Cerebellar cortex (tissue), 1 donor: ENCODE results near the gene TMEM60.
A peak's percentile ranks its signal among the peaks of the same experiment; 100 is the strongest.
"Not testable (repeated sequence)": the region's sequence is repeated elsewhere in the genome, so short reads cannot be mapped to it uniquely, and the experiment has no call there.

Experiments used
- DNase-seq: peaks from one replicate; pipeline ENCODE4 v3.0.0-alpha.2; 2015; ENCODE audit warnings: low spot score

Gene TMEM60

DNA sequence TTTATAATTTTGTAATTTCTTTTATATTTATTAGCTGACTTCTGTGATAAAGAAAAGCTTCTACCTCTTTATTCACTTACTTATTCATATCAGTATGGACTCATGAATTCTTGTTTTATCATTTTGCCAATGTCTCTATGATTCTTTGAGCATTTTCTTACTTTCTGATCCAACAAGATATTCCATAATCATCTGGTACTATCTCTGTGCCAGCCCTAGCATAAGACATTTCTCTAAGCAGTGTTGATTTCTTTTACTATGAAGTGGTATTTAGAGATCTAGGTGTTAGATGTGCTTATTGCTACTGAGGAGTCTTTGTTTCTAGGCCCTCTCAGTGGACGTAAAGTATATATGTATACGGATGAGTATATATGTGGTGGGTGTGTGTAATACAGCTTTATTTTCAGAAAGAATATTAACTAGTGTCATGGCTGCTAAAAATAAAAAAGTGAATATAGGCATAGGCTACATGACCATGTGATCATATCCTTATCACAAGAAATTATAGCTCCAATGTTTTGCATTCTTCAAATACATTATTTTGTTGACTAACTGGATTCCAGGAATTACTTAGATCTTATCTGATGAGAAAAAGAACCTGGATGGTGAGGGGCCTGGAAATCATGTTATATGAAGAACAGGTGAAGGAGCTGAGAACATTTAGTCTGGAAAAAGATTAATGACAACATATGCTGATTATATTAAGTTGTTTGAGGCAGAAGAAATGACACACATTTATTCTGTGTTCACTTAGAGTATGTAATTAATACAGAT is 13.5 kb upstream of the TMEM60 start:
- DNase-seq = no peak

DNA sequence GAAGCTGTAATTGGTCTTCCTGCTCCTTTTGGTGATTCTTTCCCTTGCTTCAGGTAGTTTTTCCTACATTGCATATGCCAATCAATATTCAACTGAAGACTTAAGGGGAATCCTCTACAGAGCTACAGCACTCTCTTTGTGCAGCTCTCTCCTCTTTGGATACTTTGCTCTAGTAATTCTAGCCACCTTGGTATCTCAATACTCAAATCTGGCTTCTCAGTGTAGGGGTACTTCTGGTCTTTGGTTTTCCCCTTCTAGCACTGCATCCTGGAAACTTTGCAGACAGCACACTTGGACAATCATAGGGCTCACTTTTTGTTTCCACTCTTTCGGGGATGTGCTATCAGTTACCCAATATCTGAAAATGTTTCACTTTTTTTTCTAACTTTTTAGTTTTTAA is 10.3 kb upstream of the TMEM60 start:
- no peak for DNase-seq

DNA sequence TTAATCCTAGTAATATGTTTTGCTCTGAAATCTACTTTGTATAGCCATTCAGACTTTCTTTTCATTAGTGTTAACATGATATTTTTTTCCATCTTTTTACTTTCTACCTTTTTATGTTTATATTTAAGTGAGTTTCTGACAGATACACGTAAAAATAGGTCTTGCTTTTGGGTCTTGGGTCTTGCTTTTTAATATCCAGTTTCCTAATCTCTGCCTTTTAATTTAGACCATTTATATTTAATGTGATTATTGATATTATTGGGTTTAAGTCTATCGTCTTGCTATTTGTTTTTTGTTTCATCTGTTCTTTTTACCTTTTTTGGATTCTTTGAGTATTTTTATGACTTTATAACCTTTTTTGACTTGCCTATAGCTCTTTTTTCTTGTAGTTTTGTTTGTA is 8.2 kb upstream of the TMEM60 start:
- no peak for DNase-seq

DNA sequence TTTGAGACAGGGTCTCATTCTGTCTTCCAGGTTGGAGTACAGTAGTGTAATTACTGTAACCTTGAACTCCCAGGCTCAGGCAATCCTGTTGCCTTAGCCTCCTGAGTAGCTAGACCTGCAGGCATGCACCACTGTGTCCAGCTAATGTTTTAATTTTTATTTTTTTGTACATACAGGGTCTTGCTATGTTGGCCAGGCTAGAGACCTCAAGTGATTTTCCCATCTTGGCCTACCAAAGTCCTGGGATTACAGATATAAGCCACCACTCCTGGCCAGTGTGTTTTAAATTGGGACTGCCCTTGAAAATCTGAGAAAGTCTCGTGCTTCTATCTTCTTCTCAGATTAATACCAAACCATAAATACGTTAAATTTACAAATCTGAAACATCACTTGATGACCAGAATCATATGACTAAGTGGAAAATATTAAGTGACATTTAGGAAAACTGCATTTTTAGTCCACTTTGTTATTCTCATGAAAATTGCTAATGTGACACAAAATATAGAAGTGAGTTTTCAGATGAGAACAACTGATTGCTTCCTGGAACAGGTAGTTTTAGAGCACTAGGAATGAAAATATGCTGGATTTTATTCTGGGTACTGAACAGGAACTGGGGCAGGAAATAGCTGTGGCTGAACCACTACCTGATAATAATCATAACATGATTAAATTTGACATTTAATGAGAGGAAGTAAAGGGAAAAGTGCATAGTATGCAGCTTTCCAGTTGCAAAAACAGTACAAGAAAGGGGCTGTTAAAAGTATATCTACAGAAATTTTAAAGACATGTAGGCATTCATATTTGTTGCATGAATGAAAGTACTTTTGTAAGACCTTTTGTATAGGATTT is 4.5 kb upstream of the TMEM60 start:
- DNase-seq = no peak

DNA sequence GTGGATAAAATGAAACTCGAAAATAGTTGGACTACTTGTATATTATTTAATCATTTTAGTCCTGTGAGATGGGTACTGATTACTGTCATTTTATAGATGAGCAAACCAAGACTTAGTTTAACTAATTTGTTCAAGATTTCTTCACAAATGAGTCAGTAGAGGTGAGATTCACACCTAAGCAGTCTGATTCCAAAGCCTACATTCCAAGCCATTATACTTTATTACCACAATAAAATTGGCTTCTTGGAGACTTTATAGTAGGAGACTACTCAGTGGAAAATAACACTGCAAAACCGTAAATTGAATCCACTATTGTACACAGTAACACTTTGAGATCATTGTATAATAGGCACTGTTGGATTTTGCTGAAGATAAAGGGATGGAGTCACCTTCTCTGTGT is 2.5 kb upstream of the TMEM60 start:
- DNase-seq = no peak

DNA sequence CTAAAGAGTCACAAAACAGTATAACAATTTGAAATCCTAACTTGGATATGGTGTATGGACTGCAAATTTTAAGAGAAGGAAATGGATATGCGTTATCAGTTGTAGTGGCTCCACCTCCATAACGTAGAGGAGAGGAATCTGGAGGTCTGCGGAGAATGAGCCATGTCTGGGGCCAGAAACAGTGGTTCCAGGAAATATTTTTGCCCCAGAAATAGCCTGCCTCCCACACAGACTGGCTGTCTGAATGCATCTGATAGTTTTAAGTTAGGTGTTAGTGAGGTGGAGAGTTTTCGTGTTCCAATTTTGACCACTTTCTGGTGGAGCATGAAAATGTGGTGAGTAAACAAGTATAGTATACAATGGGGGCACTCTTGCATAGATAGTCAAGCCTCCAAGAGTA is 1.9 kb upstream of the TMEM60 start:
- DNase-seq = no peak

DNA sequence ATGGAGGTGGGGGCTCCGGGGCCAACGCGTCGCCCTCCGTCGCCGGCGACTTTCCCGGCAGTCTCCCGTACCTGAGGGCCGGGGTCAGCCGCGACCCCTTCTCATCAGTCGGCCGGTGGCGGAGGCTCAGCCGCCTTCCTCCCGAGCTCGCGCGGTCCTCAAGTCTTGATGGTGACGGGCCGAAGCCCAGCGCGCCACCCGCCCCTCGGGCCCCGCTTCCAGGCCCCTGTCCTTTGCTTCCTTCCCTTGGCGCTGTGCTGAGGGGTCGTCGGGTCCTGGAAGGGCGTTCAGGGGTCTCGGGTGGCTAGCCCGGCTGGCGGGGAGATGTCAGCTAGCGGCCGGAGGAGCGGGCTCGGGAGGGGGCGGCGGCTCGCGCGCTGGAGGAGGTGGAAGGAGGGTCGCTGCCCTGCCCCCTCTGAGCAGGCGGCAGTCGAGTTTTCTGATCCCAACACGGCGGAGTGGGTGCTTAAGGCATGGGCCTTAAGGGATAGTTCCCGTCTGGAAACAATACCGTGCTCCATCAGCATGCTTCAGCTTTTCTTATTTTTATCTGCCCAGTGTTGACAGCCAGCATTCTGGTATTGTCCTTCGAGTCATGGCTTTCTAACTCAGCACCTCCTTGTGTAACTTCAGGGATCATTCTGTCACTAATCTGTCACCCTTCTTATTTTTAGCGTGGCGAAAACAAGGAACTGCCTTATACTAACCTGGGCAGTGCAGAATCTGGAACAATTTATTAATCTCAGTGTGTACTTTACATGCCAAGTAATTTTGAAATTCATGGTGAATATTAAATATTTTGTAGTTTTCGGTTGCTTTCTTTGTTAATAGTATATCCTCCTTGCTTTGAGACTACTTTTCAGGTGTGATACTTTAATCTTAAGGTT is 1.1 kb upstream of the TMEM60 start:
- peak; percentile 58 for DNase-seq

DNA sequence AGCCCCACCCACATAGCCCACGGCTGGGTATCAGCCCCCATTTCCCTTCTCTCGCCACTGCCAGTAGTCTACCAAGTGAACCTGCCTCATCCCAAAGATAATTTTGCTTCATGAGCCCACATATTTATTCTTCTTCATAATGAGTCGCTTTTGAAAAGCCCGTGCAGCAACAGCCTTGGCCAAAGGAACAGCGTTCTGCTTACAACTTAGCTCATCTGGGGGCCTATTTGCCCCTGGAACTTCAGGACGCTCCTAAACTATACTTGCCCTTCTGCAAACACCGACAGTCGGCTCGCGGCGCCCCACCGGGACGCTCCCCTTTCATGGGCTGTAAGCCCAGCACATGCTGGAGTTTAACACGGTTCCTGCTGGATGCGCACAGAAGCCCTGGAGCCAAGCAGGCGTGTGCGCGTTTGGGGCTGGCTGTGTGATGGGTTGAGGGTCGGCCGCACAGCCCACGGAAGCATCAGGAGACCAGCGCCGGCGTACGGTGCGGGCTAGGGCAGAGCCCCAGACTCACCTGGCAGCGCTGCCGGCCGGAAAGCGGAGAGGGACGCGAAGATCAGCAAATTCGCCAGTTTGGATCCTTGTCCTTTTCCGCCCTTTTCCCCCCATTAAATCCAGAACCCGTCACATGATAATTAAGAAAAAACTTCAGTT is 370 bp downstream of the TMEM60 start:
- DNase-seq = no peak

DNA sequence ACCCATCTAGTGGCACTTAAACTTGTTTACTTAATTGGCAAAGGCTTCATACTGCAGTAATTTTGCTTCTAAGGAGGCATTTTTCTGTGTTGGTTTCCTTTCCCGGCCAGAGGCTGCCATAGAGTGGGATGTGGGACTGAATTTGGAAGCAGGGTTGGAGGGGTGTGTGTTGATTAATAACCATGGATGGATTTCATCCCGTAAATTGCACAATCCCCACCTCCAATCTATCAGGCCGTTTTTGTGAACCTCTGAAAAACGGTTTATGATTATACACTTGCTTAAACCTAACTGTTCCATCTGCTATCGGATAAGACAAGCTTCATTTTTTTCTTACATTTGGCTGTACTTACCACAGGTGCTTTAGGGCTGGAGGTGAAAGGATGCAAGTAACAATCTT is 1.3 kb downstream of the TMEM60 start:
- DNase-seq = no peak

DNA sequence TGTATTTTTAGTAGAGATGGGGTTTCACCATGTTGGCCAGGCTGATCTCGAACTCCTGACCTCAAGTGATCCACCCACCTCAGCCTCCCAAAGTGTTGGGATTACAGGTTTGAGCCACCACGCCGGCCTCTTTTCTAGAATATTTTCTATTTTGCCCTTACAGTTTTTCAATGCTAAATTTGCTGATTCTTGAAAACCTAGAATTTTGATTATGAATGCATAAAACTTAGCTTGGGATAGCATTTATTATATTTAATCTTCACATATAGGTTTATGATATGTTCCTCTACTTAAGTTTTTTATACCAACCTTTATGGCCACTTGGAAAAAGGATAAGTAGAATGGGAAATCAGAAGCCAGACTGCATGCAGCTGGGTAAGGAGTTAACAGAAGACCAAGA is 2.1 kb downstream of the TMEM60 start:
- DNase-seq = no peak

DNA sequence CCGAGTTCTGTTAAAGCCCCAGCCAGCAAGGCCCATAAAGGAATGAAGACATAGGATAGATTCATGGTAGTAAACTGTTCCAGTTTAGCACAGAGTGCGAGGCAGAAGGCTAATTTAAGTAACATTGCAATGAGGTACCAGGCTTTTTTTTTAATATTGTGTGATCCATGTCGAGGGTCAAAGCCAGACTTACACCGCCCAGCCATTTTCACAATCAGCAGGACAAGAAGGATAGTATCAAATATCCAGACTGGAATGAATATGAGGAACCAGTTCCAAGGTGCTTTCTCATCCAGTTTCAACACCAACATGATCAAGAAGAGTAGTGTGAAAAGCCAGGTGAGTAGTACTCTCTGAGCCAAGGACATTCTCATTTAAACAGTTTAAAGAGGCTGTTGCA is 4.2 kb downstream of the TMEM60 start:
- DNase-seq = no peak

DNA sequence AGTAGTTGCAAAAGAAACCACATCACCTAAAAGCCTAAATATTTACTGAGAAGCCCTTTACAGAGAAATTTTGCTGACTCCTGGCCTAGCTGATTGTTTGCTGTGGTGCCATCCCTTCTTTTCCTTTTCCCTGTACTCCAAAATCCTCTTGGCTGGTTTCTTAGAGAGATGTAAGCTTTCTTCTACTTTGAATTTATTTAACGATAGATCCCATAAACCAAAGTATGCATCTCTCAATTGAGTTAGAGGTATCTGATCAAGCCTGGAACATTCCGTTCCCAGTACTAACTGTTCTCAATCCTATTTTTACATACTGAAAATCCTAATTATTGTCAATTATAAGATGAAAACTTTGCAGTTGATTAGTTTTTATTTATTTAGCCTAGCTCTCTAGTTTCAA is 6.3 kb downstream of the TMEM60 start:
- no peak for DNase-seq

DNA sequence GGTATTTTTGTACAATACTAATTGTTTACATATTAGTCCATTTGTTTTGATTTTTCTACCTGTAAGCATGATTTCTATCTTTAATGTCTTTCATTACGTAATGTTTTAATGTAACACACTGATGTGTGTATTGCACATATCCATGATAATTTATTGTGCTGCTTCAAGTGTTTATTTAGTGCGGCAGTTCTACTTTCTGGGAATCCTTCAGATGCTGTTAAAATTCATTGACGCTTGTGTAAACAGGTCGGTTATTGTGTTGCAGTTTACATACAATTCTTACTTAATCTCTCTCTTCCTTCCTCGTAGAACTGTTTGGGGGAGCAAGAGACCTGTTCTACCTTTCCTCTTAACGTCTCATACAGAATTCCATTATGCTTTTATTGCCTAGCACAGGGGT is 6.9 kb downstream of the TMEM60 start:
- DNase-seq = no peak

DNA sequence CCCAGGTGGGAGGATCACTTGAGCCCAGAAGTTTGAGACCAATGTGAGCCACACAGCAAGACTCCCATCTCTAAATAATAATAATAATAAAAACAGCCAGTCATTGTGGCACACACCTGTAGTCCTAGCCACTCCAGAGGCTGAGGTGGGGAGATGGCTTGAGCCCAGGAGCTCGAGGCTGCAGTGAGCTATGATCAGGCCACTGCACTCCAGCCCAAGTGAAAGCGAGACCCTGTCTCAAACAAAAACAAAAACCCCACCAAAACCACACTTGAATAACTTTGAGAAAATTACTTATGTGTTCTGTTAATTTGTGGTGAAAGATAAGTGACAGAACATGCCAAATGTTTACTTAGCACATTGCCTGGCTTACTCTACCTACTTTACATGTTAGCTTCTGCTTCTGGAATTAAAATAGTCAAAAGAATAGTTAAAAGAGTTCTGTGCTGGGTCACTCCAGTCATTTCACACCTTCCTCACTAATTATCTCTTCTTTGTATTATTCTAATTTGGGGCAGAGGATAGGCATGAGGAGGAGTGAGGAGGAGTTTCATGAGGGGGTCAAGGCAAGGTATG is 9.8 kb downstream of the TMEM60 start:
- DNase-seq = no peak

DNA sequence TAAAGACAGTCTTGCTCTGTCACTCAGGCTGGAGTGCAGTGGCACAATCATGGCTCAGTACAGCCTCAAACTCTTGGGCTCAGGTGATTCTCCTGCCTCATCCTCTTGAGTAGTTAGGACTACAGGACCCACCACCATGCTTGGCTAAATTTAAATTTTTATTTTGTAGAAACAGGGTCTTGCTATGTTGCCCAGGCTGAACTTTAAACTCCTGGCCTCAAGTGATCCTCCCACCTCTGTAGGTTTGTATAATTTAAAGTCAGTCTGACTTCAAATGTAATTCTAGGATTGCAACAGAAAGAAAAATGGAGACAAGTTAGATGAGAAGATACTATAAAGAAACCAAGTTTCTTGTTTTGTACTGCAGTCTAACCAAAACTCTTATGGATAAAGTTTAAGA is 11.5 kb downstream of the TMEM60 start:
- DNase-seq = no peak

DNA sequence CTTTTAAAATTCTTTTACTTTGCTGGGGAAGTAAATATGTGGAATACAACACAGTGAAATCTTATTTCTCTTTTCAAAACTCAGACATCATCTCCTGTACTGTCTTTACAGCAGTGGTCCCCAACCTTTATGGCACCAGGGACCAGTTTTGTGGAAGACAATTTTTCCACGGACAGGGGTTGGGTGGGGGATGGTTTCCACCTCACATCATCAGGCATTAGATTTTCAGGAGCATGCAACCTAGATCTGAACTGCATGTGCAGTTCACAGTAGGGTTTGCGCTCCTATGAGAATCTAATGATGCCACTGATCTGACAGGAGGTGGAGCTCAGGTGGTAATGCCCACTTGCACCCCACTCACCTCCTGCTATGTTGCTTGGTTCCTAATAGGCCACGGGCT is 12.2 kb downstream of the TMEM60 start:
- DNase-seq = no peak

DNA sequence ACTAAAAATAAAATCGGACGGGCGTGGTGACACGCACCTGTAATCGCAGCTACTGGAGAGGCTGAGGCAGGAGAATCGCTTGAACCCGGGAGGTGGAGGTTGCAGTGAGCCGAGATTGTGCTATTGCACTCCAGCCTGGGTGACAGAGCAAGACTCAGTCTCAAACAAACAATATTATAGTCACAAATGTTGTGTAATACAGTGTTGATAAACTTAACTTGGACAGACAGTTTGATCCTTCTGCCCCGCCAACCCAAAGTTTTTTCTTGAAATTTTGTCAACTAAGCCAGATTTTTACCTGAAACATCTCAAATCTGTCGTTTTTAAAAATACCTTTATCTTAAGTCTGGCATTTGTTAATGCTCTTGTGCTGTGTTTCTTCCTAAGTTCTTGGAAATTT is 13.8 kb downstream of the TMEM60 start:
- not testable (repeated sequence) for DNase-seq

DNA sequence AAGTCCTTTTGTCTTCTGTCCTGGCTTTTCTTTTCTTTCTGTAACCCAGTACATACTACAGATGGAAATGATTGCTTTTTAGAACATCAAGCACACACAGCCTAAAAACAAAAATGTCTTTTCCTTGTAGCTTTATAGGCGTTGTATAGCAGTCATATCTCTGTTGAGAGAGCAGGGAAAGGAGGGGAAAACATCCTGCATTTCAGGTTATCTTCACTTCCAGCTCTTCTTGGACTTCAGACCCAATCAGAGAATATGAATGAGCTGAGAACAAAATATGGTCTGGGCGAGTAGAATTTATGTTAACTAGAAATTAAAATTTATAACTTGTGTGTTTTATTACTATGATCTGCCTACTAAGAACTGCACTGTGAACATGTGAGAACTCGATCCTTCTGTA is 14.7 kb downstream of the TMEM60 start:
- DNase-seq = no peak

DNA sequence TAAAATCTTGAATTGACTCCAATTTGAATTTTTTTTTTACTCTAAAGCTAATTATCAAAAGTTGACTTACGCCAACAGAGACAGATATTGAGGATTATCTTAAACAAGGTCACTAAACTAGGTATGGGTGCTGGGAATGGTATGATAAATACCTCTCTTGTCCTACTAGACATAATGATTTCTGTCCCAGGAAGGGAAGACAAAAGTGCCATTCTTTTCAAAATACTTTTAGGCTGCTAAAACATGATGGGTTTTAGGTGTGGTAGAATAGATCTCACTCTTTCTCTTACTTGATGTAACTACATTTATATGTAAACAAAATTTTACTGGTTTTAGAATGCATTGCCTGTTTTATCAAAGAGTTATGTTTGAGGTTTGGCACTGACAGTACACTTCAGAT is 15.1 kb downstream of the TMEM60 start:
- no peak for DNase-seq

DNA sequence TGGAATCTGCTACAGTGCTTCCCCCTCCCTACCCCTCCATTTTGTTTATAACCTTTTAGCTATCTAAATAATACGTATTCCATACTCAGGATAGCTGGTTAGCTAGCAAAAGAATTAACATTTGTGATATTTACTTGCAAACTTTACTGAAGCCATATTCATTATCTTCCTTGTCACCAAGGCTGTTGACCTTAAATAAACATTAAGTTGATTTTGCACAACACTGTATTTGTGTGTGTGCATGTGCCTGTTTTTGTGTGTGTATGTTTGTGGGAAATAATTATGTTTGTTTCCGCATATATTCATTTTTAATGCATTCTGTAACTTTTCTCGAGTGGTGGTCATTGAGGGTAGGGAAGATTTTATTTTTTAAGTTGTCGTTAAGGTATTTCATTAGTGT is 15.9 kb downstream of the TMEM60 start:
- DNase-seq = no peak

DNA sequence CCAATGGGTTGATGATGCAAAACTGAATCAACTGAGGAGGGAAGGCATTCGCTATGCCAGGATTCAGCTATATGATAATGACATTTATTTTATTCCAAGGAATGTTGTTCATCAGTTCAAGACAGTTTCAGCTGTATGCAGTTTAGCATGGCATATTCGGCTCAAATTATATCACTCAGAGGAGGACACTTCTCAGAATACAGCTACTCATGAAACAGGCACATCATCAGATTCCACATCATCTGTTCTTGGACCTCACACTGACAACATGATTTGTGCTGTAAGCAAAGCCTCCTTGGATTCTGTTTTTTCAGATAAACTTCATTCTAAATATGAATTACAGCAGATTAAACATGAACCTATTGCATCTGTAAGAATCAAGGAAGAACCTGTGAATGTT is 19.7 kb downstream of the TMEM60 start:
- no peak for DNase-seq

DNA sequence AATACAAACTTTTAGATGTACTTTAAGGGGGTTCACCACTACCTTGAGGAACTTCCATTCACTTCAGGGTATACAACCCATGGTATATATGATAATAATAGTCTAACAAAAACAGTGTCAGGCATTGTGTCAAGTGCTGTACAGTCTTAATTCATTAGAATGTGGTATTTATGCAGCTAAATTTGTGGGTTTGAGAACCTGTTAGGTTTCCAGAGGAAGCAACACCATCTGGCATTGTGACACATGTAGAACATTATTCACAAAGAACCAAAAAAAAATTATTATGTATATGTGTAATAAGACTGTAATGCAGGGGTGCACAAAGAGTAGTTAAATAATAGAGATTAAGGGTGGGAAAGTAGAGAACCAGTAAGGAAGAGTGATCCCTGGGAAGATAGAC is 26.3 kb downstream of the TMEM60 start:
- no peak for DNase-seq
